Prostate gland (tissue), 2 donors: ENCODE results near the gene DNAH14.

Experiments
- POLR2A ChIP-seq: fragments of 450-650 bp; IDR thresholded peaks from one replicate; pipeline ENCODE4 v1.6.1; 2016; ENCODE audit warnings: antibody characterized with exemption, mild to moderate bottlenecking
- TF ChIP-seq, protein P1 (sequence below), 4 experiments: fragments of 200-600 bp in 2 of 4; fragments of 450-650 bp in 2 of 4; sonication (generic) in 2 of 4; IDR thresholded peaks; 1 replicate in 3 of 4; 2 replicates in 1 of 4; pipeline ENCODE4 v1.5.1; 2016 to 2019; ENCODE audit warnings: antibody characterized with exemption in 4 of 4, mild to moderate bottlenecking in 2 of 4, moderate library complexity in 2 of 4

DNA sequence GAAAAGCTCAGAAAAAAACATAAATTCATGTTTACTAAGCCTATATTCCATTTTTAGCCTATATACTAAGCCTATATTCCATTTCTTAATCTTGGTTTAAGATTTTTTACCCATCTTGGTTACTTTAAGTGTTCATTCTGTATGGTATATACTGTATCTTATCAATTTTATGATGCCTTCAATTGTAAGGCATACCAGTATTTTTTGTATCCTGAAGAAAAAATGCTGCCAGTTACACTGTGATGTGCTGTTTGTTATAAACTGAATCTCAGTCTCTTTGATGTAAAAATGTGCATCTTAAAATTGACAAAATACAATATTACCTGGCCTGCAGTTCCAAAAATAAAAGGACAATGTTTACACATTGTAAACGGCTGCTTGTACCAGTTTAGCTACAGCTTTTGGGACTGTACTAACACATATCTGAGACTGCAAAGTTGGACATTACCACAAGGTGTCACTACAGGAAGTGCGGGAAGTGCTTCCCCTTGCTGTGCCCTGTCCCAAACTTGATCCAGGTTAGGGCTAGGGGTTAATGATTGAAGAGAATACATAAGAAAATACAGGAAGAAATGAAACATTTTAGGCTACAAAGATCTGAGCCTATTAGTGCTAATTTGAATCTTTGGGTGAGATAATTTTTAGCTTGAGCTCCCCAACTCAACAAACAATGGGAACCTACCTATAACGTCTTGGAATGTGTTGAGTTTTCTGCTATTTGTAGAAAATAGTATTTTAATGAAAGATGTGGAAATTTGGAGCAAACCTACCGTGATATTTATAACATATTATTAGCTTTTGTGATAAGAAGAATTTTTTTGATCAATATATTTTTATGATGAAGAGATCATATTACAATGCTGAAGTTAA, 389.5 kb downstream of the DNAH14 start:
- TF ChIP-seq, protein P1, sequence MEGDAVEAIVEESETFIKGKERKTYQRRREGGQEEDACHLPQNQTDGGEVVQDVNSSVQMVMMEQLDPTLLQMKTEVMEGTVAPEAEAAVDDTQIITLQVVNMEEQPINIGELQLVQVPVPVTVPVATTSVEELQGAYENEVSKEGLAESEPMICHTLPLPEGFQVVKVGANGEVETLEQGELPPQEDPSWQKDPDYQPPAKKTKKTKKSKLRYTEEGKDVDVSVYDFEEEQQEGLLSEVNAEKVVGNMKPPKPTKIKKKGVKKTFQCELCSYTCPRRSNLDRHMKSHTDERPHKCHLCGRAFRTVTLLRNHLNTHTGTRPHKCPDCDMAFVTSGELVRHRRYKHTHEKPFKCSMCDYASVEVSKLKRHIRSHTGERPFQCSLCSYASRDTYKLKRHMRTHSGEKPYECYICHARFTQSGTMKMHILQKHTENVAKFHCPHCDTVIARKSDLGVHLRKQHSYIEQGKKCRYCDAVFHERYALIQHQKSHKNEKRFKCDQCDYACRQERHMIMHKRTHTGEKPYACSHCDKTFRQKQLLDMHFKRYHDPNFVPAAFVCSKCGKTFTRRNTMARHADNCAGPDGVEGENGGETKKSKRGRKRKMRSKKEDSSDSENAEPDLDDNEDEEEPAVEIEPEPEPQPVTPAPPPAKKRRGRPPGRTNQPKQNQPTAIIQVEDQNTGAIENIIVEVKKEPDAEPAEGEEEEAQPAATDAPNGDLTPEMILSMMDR (IDR thresholded peaks at IDR 0.05): peak in 3 of 4 experiments; percentile 58 to 64 (median 63)
- no peak for TF ChIP-seq POLR2A
